Astrocyte (in vitro differentiated cells and primary cell): ENCODE data around the gene LRRC73. TPM values are rescaled to one million over a fixed set of nuclear protein-coding genes. Genes with fewer than 3 reads are reported as not detected.
A peak's percentile ranks its signal among the peaks of the same experiment; 100 is the strongest.

ENCODE experiments used
- DNase-seq: peaks from one replicate; pipeline ENCODE4 v3.0.0-alpha.2; 2010; ENCODE audit warnings: low read depth
- FAIRE-seq: peaks from 2 replicates; lab custom pipeline; 2011; peaks lifted over from hg19 to GRCh38; lab: Jason Lieb, UNC
- H2AFZ ChIP-seq: 2 replicates; pipeline ENCODE4 v1.6.0; 2012; ENCODE audit warnings: low read depth, low read length, inconsistent platforms
- H3K27ac ChIP-seq: 2 replicates; pipeline ENCODE4 v1.5.1; 2011; ENCODE audit warnings: low read depth, low read length, inconsistent platforms
- H3K27me3 ChIP-seq: 2 replicates; pipeline ENCODE4 v1.6.0; 2011; ENCODE audit warnings: low read length, inconsistent platforms; ENCODE audit not compliant: insufficient read depth
- H3K36me3 ChIP-seq: 2 replicates; pipeline ENCODE4 v1.5.1; 2011; ENCODE audit warnings: low read length, inconsistent platforms; ENCODE audit not compliant: insufficient read depth
- H3K4me1 ChIP-seq: 2 replicates; pipeline ENCODE4 v1.5.1; 2011; ENCODE audit warnings: low read length, inconsistent platforms; ENCODE audit not compliant: insufficient read depth
- H3K4me2 ChIP-seq: 2 replicates; pipeline ENCODE4 v1.6.0; 2012; ENCODE audit warnings: low read length, inconsistent platforms
- H3K4me3 ChIP-seq: 2 replicates; pipeline ENCODE4 v1.5.1; 2011; ENCODE audit warnings: low read depth, mild to moderate bottlenecking, low read length, inconsistent platforms; ENCODE audit not compliant: insufficient read depth
- H3K79me2 ChIP-seq: 2 replicates; pipeline ENCODE4 v1.6.0; 2012; ENCODE audit warnings: mild to moderate bottlenecking, low read length, inconsistent platforms; ENCODE audit not compliant: insufficient read depth
- H3K9ac ChIP-seq: 2 replicates; pipeline ENCODE4 v1.6.0; 2012; ENCODE audit warnings: mild to moderate bottlenecking, low read length, inconsistent platforms
- H3K9me3 ChIP-seq: 2 replicates; pipeline ENCODE4 v1.5.1; 2012; ENCODE audit warnings: low read depth, mild to moderate bottlenecking, low read length, inconsistent platforms; ENCODE audit not compliant: insufficient read depth
- H4K20me1 ChIP-seq: 2 replicates; pipeline ENCODE4 v1.6.0; 2012; ENCODE audit warnings: low read length, inconsistent platforms; ENCODE audit not compliant: insufficient read depth
- H3K27ac Mint-ChIP-seq: one replicate; pipeline ENCODE4 v1.8.0; 2021; ENCODE audit warnings: mild to moderate bottlenecking, mixed read lengths; ENCODE audit not compliant: unreplicated experiment
- H3K27me3 Mint-ChIP-seq: one replicate; pipeline ENCODE4 v1.8.0; 2021; ENCODE audit warnings: low read depth, mixed read lengths; ENCODE audit not compliant: unreplicated experiment
- H3K36me3 Mint-ChIP-seq: one replicate; pipeline ENCODE4 v1.8.0; 2021; ENCODE audit warnings: low read depth, mixed read lengths; ENCODE audit not compliant: unreplicated experiment
- H3K4me1 Mint-ChIP-seq: one replicate; pipeline ENCODE4 v1.8.0; 2021; ENCODE audit warnings: low read depth, mixed read lengths; ENCODE audit not compliant: unreplicated experiment
- H3K4me3 Mint-ChIP-seq: one replicate; pipeline ENCODE4 v1.8.0; 2021; ENCODE audit warnings: mild to moderate bottlenecking, moderate library complexity, mixed read lengths; ENCODE audit not compliant: unreplicated experiment
- H3K9me3 Mint-ChIP-seq: one replicate; pipeline ENCODE4 v1.8.0; 2021; ENCODE audit warnings: mild to moderate bottlenecking, mixed read lengths; ENCODE audit not compliant: unreplicated experiment
- EZH2 ChIP-seq: IDR thresholded peaks from 2 replicates; pipeline ENCODE4 v1.6.1; 2012; ENCODE audit warnings: mild to moderate bottlenecking, low read length, inconsistent platforms; ENCODE audit not compliant: insufficient read depth
- total RNA-seq: library from RNA; stranded (reverse); gene quantifications from 2 replicates; pipeline ENCODE4 v1.2.1, GENCODE V29; 2021
- TF ChIP-seq, protein P1 (sequence below): IDR thresholded peaks from 2 replicates; pipeline ENCODE4 v1.5.1; 2011; ENCODE audit warnings: low read depth, mild to moderate bottlenecking, inconsistent platforms, low read length, moderate library complexity; ENCODE audit not compliant: insufficient read depth

Gene LRRC73
- total RNA-seq, 1 donor from 2014 or later: 0.30 TPM

DNA sequence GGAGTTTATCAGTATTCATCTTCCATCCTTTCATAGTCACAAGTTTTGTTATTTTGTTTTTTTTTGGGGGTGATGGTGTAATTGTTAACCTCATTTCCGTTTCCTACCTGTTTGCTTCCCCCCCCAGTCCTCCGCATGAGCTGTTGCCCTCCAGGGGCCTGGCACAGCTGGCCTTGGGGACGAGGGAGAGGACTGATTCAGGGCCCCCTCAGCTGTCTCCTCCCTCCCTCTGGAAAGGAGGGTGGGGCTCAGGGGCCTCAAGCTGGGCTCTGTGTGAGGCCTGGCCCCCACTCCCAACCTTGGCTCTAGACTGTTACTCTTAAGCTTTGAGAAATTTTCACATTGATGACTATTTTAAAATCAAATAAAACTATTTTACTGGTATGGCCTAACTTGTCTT, 4.0 kb downstream of the LRRC73 start:
- TF ChIP-seq, protein P1, sequence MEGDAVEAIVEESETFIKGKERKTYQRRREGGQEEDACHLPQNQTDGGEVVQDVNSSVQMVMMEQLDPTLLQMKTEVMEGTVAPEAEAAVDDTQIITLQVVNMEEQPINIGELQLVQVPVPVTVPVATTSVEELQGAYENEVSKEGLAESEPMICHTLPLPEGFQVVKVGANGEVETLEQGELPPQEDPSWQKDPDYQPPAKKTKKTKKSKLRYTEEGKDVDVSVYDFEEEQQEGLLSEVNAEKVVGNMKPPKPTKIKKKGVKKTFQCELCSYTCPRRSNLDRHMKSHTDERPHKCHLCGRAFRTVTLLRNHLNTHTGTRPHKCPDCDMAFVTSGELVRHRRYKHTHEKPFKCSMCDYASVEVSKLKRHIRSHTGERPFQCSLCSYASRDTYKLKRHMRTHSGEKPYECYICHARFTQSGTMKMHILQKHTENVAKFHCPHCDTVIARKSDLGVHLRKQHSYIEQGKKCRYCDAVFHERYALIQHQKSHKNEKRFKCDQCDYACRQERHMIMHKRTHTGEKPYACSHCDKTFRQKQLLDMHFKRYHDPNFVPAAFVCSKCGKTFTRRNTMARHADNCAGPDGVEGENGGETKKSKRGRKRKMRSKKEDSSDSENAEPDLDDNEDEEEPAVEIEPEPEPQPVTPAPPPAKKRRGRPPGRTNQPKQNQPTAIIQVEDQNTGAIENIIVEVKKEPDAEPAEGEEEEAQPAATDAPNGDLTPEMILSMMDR: no peak
- no peak for TF ChIP-seq EZH2
- Histone ChIP-seq H3K4me3 (no peak overlapping the region), H3K27me3 (no peaks in the 10 kb centered on the region), H3K79me2 (no peaks in the 10 kb centered on the region), H3K4me2 (no peak overlapping the region), H3K4me1 (peaks cover 11% of the 10 kb centered on the region), H3K9me3 (no peaks in the 10 kb centered on the region), H3K27ac (no peak overlapping the region), H2AFZ (no peak overlapping the region), H4K20me1 (peaks cover 19% of the 10 kb centered on the region), H3K9ac (no peak overlapping the region), H3K36me3 (peaks cover 12% of the 10 kb centered on the region)
- Mint-ChIP-seq H3K36me3 (peaks cover 23% of the 10 kb centered on the region), H3K27ac (no peak overlapping the region), H3K9me3 (no peaks in the 10 kb centered on the region), H3K4me1 (no peaks in the 10 kb centered on the region), H3K4me3 (no peak overlapping the region), H3K27me3 (peaks cover 19% of the 10 kb centered on the region)
- DNase-seq (no peak), FAIRE-seq (no peak)

DNA sequence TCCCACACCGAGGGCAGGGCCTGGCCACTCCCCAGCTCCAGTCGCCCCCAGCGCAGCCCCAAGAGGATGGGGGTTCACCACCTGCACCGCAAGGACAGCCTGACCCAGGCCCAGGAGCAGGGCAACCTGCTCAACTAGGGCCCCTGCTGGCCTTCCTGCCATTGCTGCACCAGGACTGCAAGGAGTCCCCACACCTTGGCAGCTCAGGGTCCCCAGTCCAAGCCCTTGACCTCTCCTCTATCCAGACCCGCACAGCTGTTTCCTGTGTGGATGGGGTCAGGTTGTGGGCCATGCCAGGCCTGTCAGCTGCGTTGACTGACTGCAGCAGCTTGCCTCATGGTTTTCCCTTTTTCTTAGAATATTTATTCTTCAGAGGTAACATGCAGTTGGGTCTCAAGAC, 4.4 kb downstream of the LRRC73 start:
- no peak for TF ChIP-seq EZH2
- TF ChIP-seq, protein P1: no peak
- Histone ChIP-seq H4K20me1 (peaks cover 19% of the 10 kb centered on the region), H3K4me3 (no peak overlapping the region), H3K27me3 (no peaks in the 10 kb centered on the region), H3K36me3 (peaks cover 12% of the 10 kb centered on the region), H3K9ac (no peak overlapping the region), H3K27ac (no peak overlapping the region), H3K4me2 (no peak overlapping the region), H3K9me3 (no peaks in the 10 kb centered on the region), H3K79me2 (no peaks in the 10 kb centered on the region), H3K4me1 (peaks cover 10% of the 10 kb centered on the region), H2AFZ (no peak overlapping the region)
- Mint-ChIP-seq H3K9me3 (no peaks in the 10 kb centered on the region), H3K27me3 (peaks cover 19% of the 10 kb centered on the region), H3K27ac (no peak overlapping the region), H3K4me1 (no peaks in the 10 kb centered on the region), H3K36me3 (peaks cover 24% of the 10 kb centered on the region), H3K4me3 (no peak overlapping the region)
- DNase-seq (no peak), FAIRE-seq (no peak)

DNA sequence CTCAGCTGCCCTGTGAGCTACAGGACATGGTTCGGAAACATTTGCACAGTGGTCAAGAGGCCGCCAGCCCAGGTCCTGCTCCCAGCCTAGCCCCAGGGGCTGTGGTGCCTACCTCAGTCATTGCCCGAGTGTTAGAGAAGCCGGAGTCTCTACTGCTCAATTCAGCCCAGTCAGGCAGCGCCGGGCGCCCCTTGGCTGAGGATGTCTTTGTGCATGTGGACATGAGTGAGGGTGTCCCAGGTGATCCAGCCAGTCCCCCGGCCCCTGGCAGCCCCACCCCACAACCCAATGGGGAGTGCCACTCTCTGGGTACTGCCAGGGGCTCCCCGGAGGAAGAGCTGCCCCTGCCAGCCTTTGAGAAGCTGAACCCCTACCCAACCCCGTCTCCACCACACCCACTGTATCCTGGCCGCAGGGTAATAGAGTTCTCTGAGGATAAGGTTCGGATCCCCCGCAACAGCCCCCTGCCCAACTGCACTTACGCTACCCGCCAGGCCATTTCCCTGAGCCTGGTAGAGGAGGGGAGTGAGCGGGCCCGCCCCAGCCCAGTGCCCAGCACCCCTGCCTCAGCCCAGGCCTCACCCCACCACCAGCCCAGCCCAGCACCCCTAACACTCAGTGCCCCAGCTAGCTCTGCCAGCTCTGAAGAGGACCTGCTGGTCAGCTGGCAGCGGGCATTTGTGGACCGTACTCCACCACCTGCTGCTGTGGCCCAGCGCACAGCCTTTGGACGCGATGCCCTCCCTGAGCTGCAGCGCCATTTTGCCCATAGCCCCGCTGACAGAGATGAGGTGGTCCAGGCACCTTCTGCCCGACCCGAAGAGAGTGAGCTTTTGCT, 5.2 kb downstream of the LRRC73 start:
- Histone ChIP-seq H3K79me2 (no peaks in the 10 kb centered on the region), H3K36me3 (peaks cover 16% of the 10 kb centered on the region), H3K9ac (no peak overlapping the region), H2AFZ (no peak overlapping the region), H4K20me1 (peaks cover 19% of the 10 kb centered on the region), H3K27ac (no peak overlapping the region), H3K27me3 (no peaks in the 10 kb centered on the region), H3K4me2 (no peak overlapping the region), H3K4me3 (no peak overlapping the region), H3K4me1 (peaks cover 5% of the 10 kb centered on the region), H3K9me3 (no peaks in the 10 kb centered on the region)
- TF ChIP-seq EZH2: no peak
- TF ChIP-seq, protein P1: no peak
- Mint-ChIP-seq H3K4me1 (no peaks in the 10 kb centered on the region), H3K36me3 (peaks cover 27% of the 10 kb centered on the region), H3K27ac (no peak overlapping the region), H3K4me3 (peak overlapping the region; percentile 23), H3K27me3 (peaks cover 19% of the 10 kb centered on the region), H3K9me3 (no peaks in the 10 kb centered on the region)
- DNase-seq: no peak
- FAIRE-seq: no peak
